Neural progenitor cell (in vitro differentiated cells): ENCODE data around the gene AEN. TPM values are rescaled to one million over a fixed set of nuclear protein-coding genes. Genes with fewer than 3 reads are reported as not detected.
A peak's percentile ranks its signal among the peaks of the same experiment; 100 is the strongest.
"Not testable (repeated sequence)": the region's sequence is repeated elsewhere in the genome, so short reads cannot be mapped to it uniquely, and the experiment has no call there.

Experiments
- DNase-seq: peaks from one replicate; pipeline ENCODE4 v3.0.0-alpha.2; 2016; ENCODE audit warnings: low spot score
- H2AFZ ChIP-seq: fragments of 200-600 bp; sonication (generic); replicated peaks from 2 replicates; pipeline ENCODE4 v1.6.1; 2016; ENCODE audit warnings: antibody characterized with exemption
- H3F3A ChIP-seq: fragments of 200-600 bp; sonication (generic); 2 replicates; pipeline ENCODE4 v1.6.1; 2016; ENCODE audit warnings: antibody characterized with exemption, low read depth
- H3K27ac ChIP-seq: fragments of 200-600 bp; sonication (generic); 2 replicates; pipeline ENCODE4 v1.5.1; 2016; ENCODE audit warnings: mild to moderate bottlenecking
- H3K27me3 ChIP-seq: fragments of 200-600 bp; sonication (generic); 2 replicates; pipeline ENCODE4 v1.6.1; 2016; ENCODE audit warnings: mild to moderate bottlenecking, moderate library complexity
- H3K36me3 ChIP-seq: fragments of 200-600 bp; sonication (generic); 2 replicates; pipeline ENCODE4 v1.5.1; 2016
- H3K4me1 ChIP-seq: fragments of 200-600 bp; sonication (generic); 2 replicates; pipeline ENCODE4 v1.6.1; 2016; ENCODE audit warnings: mixed run types
- H3K4me2 ChIP-seq: fragments of 200-600 bp; sonication (generic); 2 replicates; pipeline ENCODE4 v1.6.1; 2016
- H3K4me3 ChIP-seq: fragments of 200-600 bp; sonication (generic); 2 replicates; pipeline ENCODE4 v1.5.1; 2016
- H3K79me2 ChIP-seq: fragments of 200-600 bp; sonication (generic); 2 replicates; pipeline ENCODE4 v1.6.1; 2016; ENCODE audit warnings: low read depth
- H3K9ac ChIP-seq: fragments of 200-600 bp; sonication (generic); 2 replicates; pipeline ENCODE4 v1.6.1; 2016
- H3K9me3 ChIP-seq: fragments of 200-600 bp; sonication (generic); 2 replicates; pipeline ENCODE4 v1.5.1; 2016; ENCODE audit warnings: low read depth
- H4K20me1 ChIP-seq: fragments of 200-600 bp; sonication (generic); 2 replicates; pipeline ENCODE4 v1.6.1; 2016; ENCODE audit warnings: low read depth
- H3K27ac Mint-ChIP-seq: 3 replicates; pipeline ENCODE4 v1.8.0; 2021; ENCODE audit warnings: mixed read lengths
- H3K27me3 Mint-ChIP-seq: 2 replicates; pipeline ENCODE4 v1.8.0; 2022; ENCODE audit warnings: low read depth, mild to moderate bottlenecking, inconsistent platforms, moderate library complexity, mixed read lengths; ENCODE audit not compliant: insufficient read depth
- H3K36me3 Mint-ChIP-seq: 3 replicates; pipeline ENCODE4 v1.8.0; 2021; ENCODE audit warnings: mixed read lengths
- H3K4me1 Mint-ChIP-seq: 3 replicates; pipeline ENCODE4 v1.8.0; 2021; ENCODE audit warnings: mixed read lengths
- H3K4me3 Mint-ChIP-seq: 3 replicates; pipeline ENCODE4 v1.8.0; 2021; ENCODE audit warnings: mild to moderate bottlenecking, moderate library complexity, mixed read lengths
- H3K9me3 Mint-ChIP-seq: 3 replicates; pipeline ENCODE4 v1.8.0; 2020; ENCODE audit warnings: mixed read lengths
- CTCF ChIP-seq: fragments of 200-600 bp; sonication (generic); IDR thresholded peaks from 2 replicates; pipeline ENCODE4 v1.5.1; 2017; ENCODE audit warnings: antibody characterized with exemption, mild to moderate bottlenecking
- EZH2 ChIP-seq: fragments of 200-600 bp; sonication (generic); IDR thresholded peaks from 2 replicates; pipeline ENCODE4 v1.6.1; 2017; ENCODE audit warnings: antibody characterized with exemption, mild to moderate bottlenecking, moderate library complexity
- EZH2phosphoT487 ChIP-seq: fragments of 200-600 bp; sonication (generic); IDR thresholded peaks from 2 replicates; pipeline ENCODE4 v1.6.1; 2017; ENCODE audit warnings: antibody characterized with exemption
- total RNA-seq: library from RNA; depleted of rRNA; stranded (reverse); fragments of >200 nt; gene quantifications from 2 replicates; pipeline ENCODE4 v1.2.3, GENCODE V29; 2015; ENCODE audit warnings: low replicate concordance

Gene AEN
- total RNA-seq, 1 donor from 2014 or later: 35.0 TPM

- Mint-ChIP-seq H3K27ac (no peak overlapping the region), H3K9me3 (no peaks in the 10 kb centered on the region)
- peak overlapping the region; percentile 59 for H2AFZ ChIP-seq
Observed at GRCh38 chr15:88637841-88638625, 16.9 kb downstream of the AEN start.

GRCh38 chr15:88638626-88639372 lies 17.7 kb downstream of the AEN start, which contains the start of gene ISG20:
Gene ISG20 (plus strand): TSS chr15:88639016. CDS start chr15:88639367, 351 bp downstream.
- H3K4me3 Mint-ChIP-seq: no peak within 1 kb of the TSS
- H4K20me1 ChIP-seq: no peaks in the 10 kb centered on the region
- H3K27ac Mint-ChIP-seq: peak within 1 kb of the TSS; percentile 38
- H3K27ac ChIP-seq: no peak within 1 kb of the TSS
- no peaks in the 10 kb centered on the region for H3K36me3 ChIP-seq
- TF ChIP-seq EZH2phosphoT487: no peak
- TF ChIP-seq CTCF: peak; percentile 24
- no peak for TF ChIP-seq EZH2
- peaks cover 2% of the 10 kb centered on the region for H3K36me3 Mint-ChIP-seq
- H2AFZ ChIP-seq: peak within 1 kb of the TSS; percentile 59
- H3K79me2 ChIP-seq: no peaks in the 10 kb centered on the region
- no peak within 1 kb of the TSS for H3K4me3 ChIP-seq
- no peaks in the 10 kb centered on the region for H3K9me3 Mint-ChIP-seq
- H3K4me2 ChIP-seq: peak within 1 kb of the TSS; percentile 25
- H3K4me1 Mint-ChIP-seq: peaks cover 11% of the 10 kb centered on the region
- H3K27me3 Mint-ChIP-seq: no peaks in the 10 kb centered on the region
- peaks cover 36% of the 10 kb centered on the region for H3F3A ChIP-seq
- H3K9ac ChIP-seq: no peak within 1 kb of the TSS
- no peaks in the 10 kb centered on the region for H3K9me3 ChIP-seq
- no peaks in the 10 kb centered on the region for H3K27me3 ChIP-seq
- H3K4me1 ChIP-seq: peaks cover 5% of the 10 kb centered on the region
- peak; percentile 70 for DNase-seq

More at GRCh38 chr15:88637841-88638625, 16.9 kb downstream of the AEN start:
- no peaks in the 10 kb centered on the region for H4K20me1 ChIP-seq
- H3K4me1 Mint-ChIP-seq: peaks cover 11% of the 10 kb centered on the region
- peak overlapping the region; percentile 25 for H3K4me2 ChIP-seq
- peaks cover 8% of the 10 kb centered on the region for H3K36me3 Mint-ChIP-seq
- H3K36me3 ChIP-seq: no peaks in the 10 kb centered on the region
- H3K9ac ChIP-seq: no peak overlapping the region
- H3F3A ChIP-seq: peaks cover 41% of the 10 kb centered on the region
- H3K4me3 Mint-ChIP-seq: no peak overlapping the region
- H3K4me1 ChIP-seq: peaks cover 5% of the 10 kb centered on the region
- no peaks in the 10 kb centered on the region for H3K27me3 ChIP-seq
- no peak overlapping the region for H3K4me3 ChIP-seq
- H3K79me2 ChIP-seq: no peaks in the 10 kb centered on the region
- no peak for DNase-seq
- H3K27ac ChIP-seq: no peak overlapping the region
- TF ChIP-seq EZH2 (no peak), EZH2phosphoT487 (no peak), CTCF (no peak)
- no peaks in the 10 kb centered on the region for H3K27me3 Mint-ChIP-seq
- H3K9me3 ChIP-seq: no peaks in the 10 kb centered on the region

GRCh38 chr15:88641959-88642452 lies 20.9 kb downstream of the AEN start:
- Histone ChIP-seq H3K36me3 (no peaks in the 10 kb centered on the region), H2AFZ (no peak overlapping the region), H3K27ac (no peak overlapping the region), H3K79me2 (no peaks in the 10 kb centered on the region), H3K4me2 (no peak overlapping the region), H3K4me1 (peaks cover 5% of the 10 kb centered on the region), H3K4me3 (no peak overlapping the region), H4K20me1 (no peaks in the 10 kb centered on the region), H3K9ac (no peak overlapping the region), H3K9me3 (no peaks in the 10 kb centered on the region), H3F3A (peaks cover 27% of the 10 kb centered on the region), H3K27me3 (no peaks in the 10 kb centered on the region)
- H3K4me3 Mint-ChIP-seq: no peak overlapping the region
- DNase-seq: no peak
- no peak overlapping the region for H3K27ac Mint-ChIP-seq
- H3K4me1 Mint-ChIP-seq: peaks cover 11% of the 10 kb centered on the region
- no peaks in the 10 kb centered on the region for H3K27me3 Mint-ChIP-seq
- H3K9me3 Mint-ChIP-seq: no peaks in the 10 kb centered on the region
- H3K36me3 Mint-ChIP-seq: no peaks in the 10 kb centered on the region
- TF ChIP-seq EZH2: no peak
- no peak for TF ChIP-seq CTCF
- no peak for TF ChIP-seq EZH2phosphoT487

DNA sequence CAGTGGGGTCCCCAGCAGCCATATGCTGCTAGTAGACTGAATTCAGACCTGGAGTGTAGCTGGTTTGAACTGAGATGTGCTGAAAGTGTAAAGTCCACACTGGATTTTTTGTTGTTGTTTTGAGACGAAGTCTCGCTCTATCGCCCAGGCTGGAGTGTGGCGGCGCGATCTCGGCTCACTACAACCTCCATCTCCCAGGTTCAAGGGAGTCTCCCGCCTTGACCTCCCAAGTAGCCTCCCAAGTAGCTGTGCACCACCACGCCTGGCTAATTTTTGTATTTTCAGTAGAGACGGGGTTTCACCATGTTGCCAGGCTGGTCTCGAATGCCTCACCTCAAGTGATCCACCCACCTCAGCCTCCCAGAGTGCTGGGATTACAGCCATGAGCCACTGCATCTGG lies 21.4 kb downstream of the AEN start:
- H3K27me3 ChIP-seq, H3K4me3 ChIP-seq, H2AFZ ChIP-seq, H3K4me3 Mint-ChIP-seq, DNase-seq, H3K9me3 ChIP-seq, H3K27ac Mint-ChIP-seq, H3K27me3 Mint-ChIP-seq, H3K4me1 ChIP-seq, H3K9me3 Mint-ChIP-seq, H3K27ac ChIP-seq, H3K79me2 ChIP-seq, H3K9ac ChIP-seq, H3K36me3 ChIP-seq, H3K36me3 Mint-ChIP-seq, H4K20me1 ChIP-seq, H3K4me2 ChIP-seq: not testable (repeated sequence)
- H3K4me1 Mint-ChIP-seq: peaks cover 11% of the 10 kb centered on the region
- H3F3A ChIP-seq: peaks cover 26% of the 10 kb centered on the region
